Heart left ventricle (tissue), 16 donors: ENCODE data around the gene PROK2. TPM values are rescaled to one million over a fixed set of nuclear protein-coding genes. Genes with fewer than 3 reads are reported as not detected.
A peak's percentile ranks its signal among the peaks of the same experiment; 100 is the strongest.

Experiments used
- ATAC-seq, 4 donors: fragments of 200-7000 bp; cut with Tn5 transposase; one replicate each; pipeline ENCODE4 v1.9.1; 2020 to 2022; ENCODE audit warnings: moderate library complexity in 4 of 4, mild to moderate bottlenecking in 3 of 4, moderate number of reproducible peaks in 1 of 4
- DNase-seq, 5 donors: peaks; one replicate each; pipeline ENCODE4 v3.0.0-alpha.2; 2020
- H3K27ac ChIP-seq, 12 donors: fragments of 200-600 bp; sonication (generic) in 4 of 12; one replicate each; pipeline versions ENCODE4 v1.5.0 to v1.8.0; 2016 to 2022; ENCODE audit warnings: mild to moderate bottlenecking in 2 of 12
- H3K27me3 ChIP-seq, 9 donors: fragments of 200-600 bp; sonication (generic) in 2 of 9; one replicate each; pipeline versions ENCODE4 v1.5.1 to v1.8.0; 2016 to 2022; ENCODE audit warnings: mild to moderate bottlenecking in 3 of 9
- H3K36me3 ChIP-seq, 9 donors: fragments of 200-600 bp; sonication (generic) in 2 of 9; one replicate each; pipeline versions ENCODE4 v1.5.0 to v1.8.0; 2018 to 2022; ENCODE audit warnings: mild to moderate bottlenecking in 2 of 9
- H3K4me1 ChIP-seq, 12 donors: fragments of 200-600 bp; sonication (generic) in 4 of 12; one replicate each; pipeline versions ENCODE4 v1.5.0 to v1.8.0; 2016 to 2022; ENCODE audit warnings: mild to moderate bottlenecking in 3 of 12
- H3K4me3 ChIP-seq, 12 donors: fragments of 200-600 bp; sonication (generic) in 4 of 12; one replicate each; pipeline versions ENCODE4 v1.5.0 to v1.8.0; 2017 to 2022; ENCODE audit warnings: mild to moderate bottlenecking in 9 of 12, moderate library complexity in 4 of 12
- H3K9me3 ChIP-seq, 12 donors: fragments of 200-600 bp; sonication (generic) in 4 of 12; one replicate each; pipeline versions ENCODE4 v1.5.0 to v1.8.0; 2016 to 2022; ENCODE audit warnings: mild to moderate bottlenecking in 1 of 12
- CTCF ChIP-seq, 12 donors: fragments of 200-600 bp; sonication (generic) in 4 of 12; IDR thresholded peaks; one replicate each; pipeline versions ENCODE4 v1.5.0 to v1.8.0; 2018 to 2022; ENCODE audit warnings: antibody characterized with exemption in 12 of 12, mild to moderate bottlenecking in 5 of 12
- POLR2A ChIP-seq, 2 donors: fragments of 450-650 bp; IDR thresholded peaks; one replicate each; pipeline ENCODE4 v1.6.1; 2017; ENCODE audit warnings: antibody characterized with exemption in 2 of 2, mild to moderate bottlenecking in 2 of 2, moderate library complexity in 2 of 2
- WGBS, 4 donors: extraction: QIAGEN DNeasy Blood & Tissue Kit in 2 of 4; methylation state at CpG; one replicate each; pipeline versions ENCODE4 v1.1.5 to v1.1.7; 2013 to 2018; 5-methylcytosine and 5-hydroxymethylcytosine counted together
- intact Hi-C, 10 donors: fragments of 100-400 bp; cut with DNase I; formaldehyde crosslinking; loops; one replicate each; pipeline versions ENCODE4 v1.11.1 to v1.14.2; 2022
- polyA plus RNA-seq, 2 donors: library from polyadenylated mRNA; stranded (reverse); fragments of 200-250 nt; gene quantifications; one replicate each; pipeline ENCODE4 v1.2.3, GENCODE V29; 2013
- total RNA-seq, 9 donors: library from RNA; depleted of rRNA in 2 of 9; stranded (reverse); fragments of >200 nt in 2 of 9; fragmentation: NEBNext Ultra II Directional in 3 of 9; extraction: Animal tissue kit (Norgen Biotek cat#: 25700) in 3 of 9; gene quantifications; one replicate each; pipeline versions ENCODE4 v1.1.0 to v1.2.4, GENCODE V29; 2016 to 2023
- donor health status: ischemic (EF 13 %, LVEDD 7.1; RV severe dilation, severe dysfunction).
- donor health status: healthy with polysubstance abuse.
- donor health status: DM: no; HTN: yes; CAD: no.
- donor health status: DM: no; HTN: no; CAD: no.
- donor health status: ischemic (EF 25% LVEDD 6.9; RV normal size, moderate dysfunction).
- donor health status: ischemic (EF 25% LVEDD 5.7; RV mildly dilated, moderate dysfunction).
- donor health status: healthy.
- donor health status: DM: yes; HTN: yes; CAD: no.
- donor health status: ischemic (EF 35%, LVEDD 5.7; RV mildly dilated, moderate dysfunction).
- donor health status: nonischemic (EF 11% LVEDD 7.7; RV severe dilation, severe dysfunction).
- donor health status: DM: yes; HTN: yes; CAD: no.
- donor health status: PGD.
- donor health status: ischemic (EF 29% LVEDD 5.4; RV normal size, mild dysfunction).
- donor health status: nonischemic (EF 23%, LVEDD 6.1; RV moderate dilation, normal function).

Gene PROK2
- total and polyA plus RNA-seq, 11 donors = 0.17 to 0.49 (median 0.25) TPM; not detected in 4

- Histone ChIP-seq H3K36me3 (no peaks in the 10 kb centered on the region), H3K9me3 (no peaks in the 10 kb centered on the region), H3K27ac (peak overlapping the region in 1 of 12 donors; percentile 72), H3K4me1 (peaks cover 0 to 32% (median 5%) of the 10 kb centered on the region in 12 donors), H3K4me3 (no peak overlapping the region), H3K27me3 (peaks cover 10 to 99% (median 64%) of the 10 kb centered on the region in 9 donors)
- 65 to 74% (median 71%) methylated on average over 6 of the region's 6 CpGs for WGBS, 4 donors
- intact Hi-C loops = no loop called here
- TF ChIP-seq CTCF (IDR thresholded peaks at IDR 0.05) = no peak
- TF ChIP-seq POLR2A (IDR thresholded peaks at IDR 0.05) = no peak
- no peak for DNase-seq
- ATAC-seq = peak in 1 of 4 donors; percentile 13
These were observed 5.1 kb downstream of the PROK2 start for GRCh38 chr3:71779674-71780377.

GRCh38 chr3:71778353-71778752 is 6.6 kb downstream of the PROK2 start:
- no peak for DNase-seq
- Histone ChIP-seq H3K4me1 (peaks cover 0 to 18% (median 0%) of the 10 kb centered on the region in 12 donors), H3K9me3 (no peaks in the 10 kb centered on the region), H3K36me3 (no peaks in the 10 kb centered on the region), H3K4me3 (no peak overlapping the region), H3K27ac (no peak overlapping the region), H3K27me3 (peaks cover 3 to 91% (median 49%) of the 10 kb centered on the region in 9 donors)
- no peak for ATAC-seq
- no peak for TF ChIP-seq POLR2A (IDR thresholded peaks at IDR 0.05)
- WGBS, 4 donors = 92 to 95% (median 94%) methylated on average over 3 of the region's 3 CpGs
- intact Hi-C loops = no loop called here

GRCh38 chr3:71776538-71776937 is 8.4 kb downstream of the PROK2 start:
- H3K27ac ChIP-seq = no peak overlapping the region
- intact Hi-C loops = no loop called here
- H3K9me3 ChIP-seq = no peaks in the 10 kb centered on the region
- H3K36me3 ChIP-seq = no peaks in the 10 kb centered on the region
- no peak overlapping the region for H3K4me3 ChIP-seq
- DNase-seq (no peak), ATAC-seq (no peak)
- peaks cover 0 to 90% (median 31%) of the 10 kb centered on the region in 9 donors for H3K27me3 ChIP-seq
- peaks cover 0 to 18% (median 0%) of the 10 kb centered on the region in 12 donors for H3K4me1 ChIP-seq
- WGBS, 4 donors = 55 to 80% (median 75%) methylated on average over 6 of the region's 6 CpGs
- TF ChIP-seq POLR2A (IDR thresholded peaks at IDR 0.05) = no peak
- no peak for TF ChIP-seq CTCF (IDR thresholded peaks at IDR 0.05)

GRCh38 chr3:71771884-71772283 is 13.1 kb downstream of the PROK2 start:
- no peak overlapping the region for H3K4me3 ChIP-seq
- no peaks in the 10 kb centered on the region for H3K4me1 ChIP-seq
- TF ChIP-seq CTCF (IDR thresholded peaks at IDR 0.05) (no peak), POLR2A (IDR thresholded peaks at IDR 0.05) (no peak)
- no peak for DNase-seq
- no peaks in the 10 kb centered on the region for H3K9me3 ChIP-seq
- ATAC-seq = no peak
- H3K27ac ChIP-seq = no peak overlapping the region
- intact Hi-C loops = no loop called here
- H3K36me3 ChIP-seq = no peaks in the 10 kb centered on the region
- 45 to 55% (median 52%) methylated on average over 1 of the region's 1 CpG for WGBS, 4 donors
- peaks cover 0 to 77% (median 4%) of the 10 kb centered on the region in 9 donors for H3K27me3 ChIP-seq
